SH-SY5Y (cell line): Measurements from ENCODE around the gene NOC2L.

Experiments
- GATA2 ChIP-seq: IDR thresholded peaks from 2 replicates; pipeline ENCODE4 v1.6.1; 2011; ENCODE audit warnings: mild to moderate bottlenecking, low read depth, low read length
- GATA3 ChIP-seq: IDR thresholded peaks from 2 replicates; pipeline ENCODE4 v1.6.1; 2011; ENCODE audit warnings: low read depth, mild to moderate bottlenecking, low read length, moderate library complexity

DNA sequence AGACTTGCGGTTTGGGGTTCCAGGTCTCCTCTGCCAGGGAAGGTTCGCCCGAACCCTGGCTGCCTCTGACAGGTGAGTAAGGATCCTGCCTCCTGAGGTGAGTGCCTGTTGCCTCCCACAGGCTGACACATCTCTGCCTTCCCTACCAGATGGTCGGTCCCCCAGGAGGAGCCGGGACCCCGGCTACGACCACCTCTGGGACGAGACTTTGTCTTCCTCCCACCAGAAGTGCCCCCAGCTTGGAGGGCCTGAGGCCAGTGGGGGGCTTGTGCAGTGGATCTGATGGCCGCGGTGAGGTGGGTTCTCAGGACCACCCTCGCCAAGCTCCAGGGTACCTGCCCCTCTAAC lies 15.2 kb upstream of the NOC2L start:
- TF ChIP-seq GATA2 (no peak), GATA3 (no peak)
